SK-N-SH treated with all-trans-retinoic acid at 6 μM for 48 hours (cell line): Measurements from ENCODE around the gene MTPN.

Experiments
- ATAC-seq: fragments of 200-7000 bp; cut with Tn5 transposase; 3 replicates; pipeline ENCODE4 v1.9.1; 2020; ENCODE audit warnings: mild to moderate bottlenecking, moderate library complexity
- ARNTL ChIP-seq: fragments of 450-650 bp; formaldehyde crosslinking; IDR thresholded peaks from 2 replicates; pipeline ENCODE4 v1.5.0; 2020; ENCODE audit warnings: low read depth, mild to moderate bottlenecking, moderate library complexity, borderline replicate concordance
- BACH2 ChIP-seq: fragments of 250-450 bp; sonication (Bioruptor Pico); IDR thresholded peaks from 2 replicates; pipeline ENCODE4 v1.9.0; 2021; ENCODE audit warnings: mild to moderate bottlenecking, borderline replicate concordance
- CSDC2 ChIP-seq: fragments of 250-450 bp; sonication (Bioruptor Pico); IDR thresholded peaks from 2 replicates; pipeline ENCODE4 v1.5.0; 2020; ENCODE audit warnings: mild to moderate bottlenecking, moderate library complexity
- CSRNP3 ChIP-seq: fragments of 250-450 bp; sonication (Bioruptor Pico); IDR thresholded peaks from 2 replicates; pipeline ENCODE4 v1.5.1; 2021; ENCODE audit warnings: mild to moderate bottlenecking, moderate library complexity
- ESRRG ChIP-seq: fragments of 250-450 bp; sonication (Bioruptor Pico); IDR thresholded peaks from 2 replicates; pipeline ENCODE4 v1.6.1; 2021; ENCODE audit warnings: mild to moderate bottlenecking
- GLIS3 ChIP-seq: fragments of 250-450 bp; sonication (Bioruptor Pico); IDR thresholded peaks from 2 replicates; pipeline ENCODE4 v1.5.0; 2020; ENCODE audit warnings: mild to moderate bottlenecking, moderate library complexity
- ISL1 ChIP-seq: fragments of 250-450 bp; sonication (Bioruptor Pico); IDR thresholded peaks from 2 replicates; pipeline ENCODE4 v2.1.2; 2022; ENCODE audit warnings: mild to moderate bottlenecking, moderate library complexity
- OSR1 ChIP-seq: fragments of 250-450 bp; sonication (Bioruptor Pico); IDR thresholded peaks from 2 replicates; pipeline ENCODE4 v1.8.0; 2022; ENCODE audit warnings: moderate library complexity, mild to moderate bottlenecking, inconsistent platforms
- PPARA ChIP-seq: fragments of 250-450 bp; sonication (Bioruptor Pico); IDR thresholded peaks from 2 replicates; pipeline ENCODE4 v1.5.0; 2020; ENCODE audit warnings: mild to moderate bottlenecking, borderline replicate concordance
- RARB ChIP-seq: fragments of 250-450 bp; sonication (Bioruptor Pico); IDR thresholded peaks from 2 replicates; pipeline ENCODE4 v1.8.0; 2021; ENCODE audit warnings: mild to moderate bottlenecking, moderate library complexity
- SNAI2 ChIP-seq: fragments of 250-450 bp; sonication (Bioruptor Pico); IDR thresholded peaks from 2 replicates; pipeline ENCODE4 v1.5.0; 2020; ENCODE audit warnings: mild to moderate bottlenecking, moderate library complexity
- TCF4 ChIP-seq: fragments of 250-450 bp; sonication (Bioruptor Pico); IDR thresholded peaks from 2 replicates; pipeline ENCODE4 v1.8.0; 2021; ENCODE audit warnings: mild to moderate bottlenecking, moderate library complexity, borderline replicate concordance
- TOX ChIP-seq: fragments of 250-450 bp; sonication (Bioruptor Pico); IDR thresholded peaks from 2 replicates; pipeline ENCODE4 v1.8.0; 2021; ENCODE audit warnings: mild to moderate bottlenecking, moderate library complexity, borderline replicate concordance
- ZC3H10 ChIP-seq: fragments of 250-450 bp; sonication (Bioruptor Pico); IDR thresholded peaks from 2 replicates; pipeline ENCODE4 v1.5.1; 2021; ENCODE audit warnings: mild to moderate bottlenecking, moderate library complexity
- ZFP3 ChIP-seq: fragments of 250-450 bp; sonication (Bioruptor Pico); IDR thresholded peaks from 2 replicates; pipeline ENCODE4 v1.5.0; 2020; ENCODE audit warnings: mild to moderate bottlenecking, moderate library complexity
- ZFP30 ChIP-seq: fragments of 450-650 bp; formaldehyde crosslinking; IDR thresholded peaks from 2 replicates; pipeline ENCODE4 v1.5.0; 2022; ENCODE audit warnings: mild to moderate bottlenecking, moderate library complexity
- ZNF565 ChIP-seq: fragments of 450-650 bp; formaldehyde crosslinking; conservative IDR thresholded peaks from 2 replicates; pipeline ENCODE4 v1.5.0; 2020; ENCODE audit warnings: low read depth, mild to moderate bottlenecking, moderate library complexity
- ZNF70 ChIP-seq: fragments of 450-650 bp; formaldehyde crosslinking; IDR thresholded peaks from 2 replicates; pipeline ENCODE4 v1.5.0; 2020; ENCODE audit warnings: mild to moderate bottlenecking, moderate library complexity
- ZNF8 ChIP-seq: fragments of 450-650 bp; formaldehyde crosslinking; IDR thresholded peaks from 2 replicates; pipeline ENCODE4 v1.5.0; 2020; ENCODE audit warnings: mild to moderate bottlenecking, moderate library complexity
- TF ChIP-seq, protein P1 (sequence below): fragments of 250-450 bp; sonication (Bioruptor Pico); IDR thresholded peaks from 2 replicates; pipeline ENCODE4 v1.5.0; 2020; ENCODE audit warnings: mild to moderate bottlenecking, moderate library complexity
- TF ChIP-seq, protein P2 (sequence below): fragments of 250-450 bp; sonication (Bioruptor Pico); IDR thresholded peaks from 2 replicates; pipeline ENCODE4 v1.8.0; 2020; ENCODE audit warnings: mild to moderate bottlenecking, moderate library complexity, borderline replicate concordance
- TF ChIP-seq, protein P3 (sequence below): fragments of 250-450 bp; sonication (Bioruptor Pico); IDR thresholded peaks from 2 replicates; pipeline ENCODE4 v1.8.0; 2021; ENCODE audit warnings: low read depth, mild to moderate bottlenecking, moderate library complexity, borderline replicate concordance

MTPN gene

GRCh38 chr7:135905858-135906257 is 71.3 kb downstream of the MTPN start:
- no peak for ATAC-seq
- TF ChIP-seq, protein P1, sequence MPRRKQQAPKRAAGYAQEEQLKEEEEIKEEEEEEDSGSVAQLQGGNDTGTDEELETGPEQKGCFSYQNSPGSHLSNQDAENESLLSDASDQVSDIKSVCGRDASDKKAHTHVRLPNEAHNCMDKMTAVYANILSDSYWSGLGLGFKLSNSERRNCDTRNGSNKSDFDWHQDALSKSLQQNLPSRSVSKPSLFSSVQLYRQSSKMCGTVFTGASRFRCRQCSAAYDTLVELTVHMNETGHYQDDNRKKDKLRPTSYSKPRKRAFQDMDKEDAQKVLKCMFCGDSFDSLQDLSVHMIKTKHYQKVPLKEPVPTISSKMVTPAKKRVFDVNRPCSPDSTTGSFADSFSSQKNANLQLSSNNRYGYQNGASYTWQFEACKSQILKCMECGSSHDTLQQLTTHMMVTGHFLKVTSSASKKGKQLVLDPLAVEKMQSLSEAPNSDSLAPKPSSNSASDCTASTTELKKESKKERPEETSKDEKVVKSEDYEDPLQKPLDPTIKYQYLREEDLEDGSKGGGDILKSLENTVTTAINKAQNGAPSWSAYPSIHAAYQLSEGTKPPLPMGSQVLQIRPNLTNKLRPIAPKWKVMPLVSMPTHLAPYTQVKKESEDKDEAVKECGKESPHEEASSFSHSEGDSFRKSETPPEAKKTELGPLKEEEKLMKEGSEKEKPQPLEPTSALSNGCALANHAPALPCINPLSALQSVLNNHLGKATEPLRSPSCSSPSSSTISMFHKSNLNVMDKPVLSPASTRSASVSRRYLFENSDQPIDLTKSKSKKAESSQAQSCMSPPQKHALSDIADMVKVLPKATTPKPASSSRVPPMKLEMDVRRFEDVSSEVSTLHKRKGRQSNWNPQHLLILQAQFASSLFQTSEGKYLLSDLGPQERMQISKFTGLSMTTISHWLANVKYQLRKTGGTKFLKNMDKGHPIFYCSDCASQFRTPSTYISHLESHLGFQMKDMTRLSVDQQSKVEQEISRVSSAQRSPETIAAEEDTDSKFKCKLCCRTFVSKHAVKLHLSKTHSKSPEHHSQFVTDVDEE, result no peak
- TF ChIP-seq SNAI2 (no peak), ZFP30 (no peak), TCF4 (CRISPR knock-in tag) (no peak), ZNF70 (CRISPR knock-in tag) (no peak), CSRNP3 (CRISPR knock-in tag) (no peak), OSR1 (CRISPR knock-in tag) (no peak), GLIS3 (CRISPR knock-in tag) (no peak), CSDC2 (no peak), ESRRG (CRISPR knock-in tag) (no peak), RARB (CRISPR knock-in tag) (no peak), ZNF565 (CRISPR knock-in tag) (no peak), ZC3H10 (no peak), TOX (CRISPR knock-in tag) (no peak)
- TF ChIP-seq, protein P2, sequence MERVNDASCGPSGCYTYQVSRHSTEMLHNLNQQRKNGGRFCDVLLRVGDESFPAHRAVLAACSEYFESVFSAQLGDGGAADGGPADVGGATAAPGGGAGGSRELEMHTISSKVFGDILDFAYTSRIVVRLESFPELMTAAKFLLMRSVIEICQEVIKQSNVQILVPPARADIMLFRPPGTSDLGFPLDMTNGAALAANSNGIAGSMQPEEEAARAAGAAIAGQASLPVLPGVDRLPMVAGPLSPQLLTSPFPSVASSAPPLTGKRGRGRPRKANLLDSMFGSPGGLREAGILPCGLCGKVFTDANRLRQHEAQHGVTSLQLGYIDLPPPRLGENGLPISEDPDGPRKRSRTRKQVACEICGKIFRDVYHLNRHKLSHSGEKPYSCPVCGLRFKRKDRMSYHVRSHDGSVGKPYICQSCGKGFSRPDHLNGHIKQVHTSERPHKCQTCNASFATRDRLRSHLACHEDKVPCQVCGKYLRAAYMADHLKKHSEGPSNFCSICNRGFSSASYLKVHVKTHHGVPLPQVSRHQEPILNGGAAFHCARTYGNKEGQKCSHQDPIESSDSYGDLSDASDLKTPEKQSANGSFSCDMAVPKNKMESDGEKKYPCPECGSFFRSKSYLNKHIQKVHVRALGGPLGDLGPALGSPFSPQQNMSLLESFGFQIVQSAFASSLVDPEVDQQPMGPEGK, result no peak
- TF ChIP-seq, protein P3, sequence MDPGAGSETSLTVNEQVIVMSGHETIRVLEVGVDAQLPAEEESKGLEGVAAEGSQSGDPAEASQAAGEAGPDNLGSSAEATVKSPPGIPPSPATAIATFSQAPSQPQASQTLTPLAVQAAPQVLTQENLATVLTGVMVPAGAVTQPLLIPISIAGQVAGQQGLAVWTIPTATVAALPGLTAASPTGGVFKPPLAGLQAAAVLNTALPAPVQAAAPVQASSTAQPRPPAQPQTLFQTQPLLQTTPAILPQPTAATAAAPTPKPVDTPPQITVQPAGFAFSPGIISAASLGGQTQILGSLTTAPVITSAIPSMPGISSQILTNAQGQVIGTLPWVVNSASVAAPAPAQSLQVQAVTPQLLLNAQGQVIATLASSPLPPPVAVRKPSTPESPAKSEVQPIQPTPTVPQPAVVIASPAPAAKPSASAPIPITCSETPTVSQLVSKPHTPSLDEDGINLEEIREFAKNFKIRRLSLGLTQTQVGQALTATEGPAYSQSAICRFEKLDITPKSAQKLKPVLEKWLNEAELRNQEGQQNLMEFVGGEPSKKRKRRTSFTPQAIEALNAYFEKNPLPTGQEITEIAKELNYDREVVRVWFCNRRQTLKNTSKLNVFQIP, result no peak
- TF ChIP-seq, all 23 proteins: peak for 0

DNA sequence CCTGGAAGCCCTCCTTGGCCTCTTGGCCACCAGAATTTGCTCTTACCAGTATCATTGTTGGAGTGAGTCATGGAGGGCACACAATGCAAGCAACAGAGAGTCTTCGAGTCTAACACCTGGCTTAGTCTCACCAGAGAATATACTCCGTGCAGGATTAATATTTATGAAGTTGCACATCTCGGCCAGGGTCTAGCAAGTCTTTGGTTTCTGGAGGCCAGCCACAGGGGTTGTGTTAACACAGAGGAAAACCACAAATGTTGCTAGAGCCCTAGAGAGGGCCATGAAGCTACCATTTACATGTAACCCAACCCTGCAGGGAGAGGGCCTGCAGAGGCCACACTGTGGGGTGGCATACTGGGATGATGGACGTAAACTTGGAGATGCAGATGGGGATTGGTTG is 71.8 kb downstream of the MTPN start:
- TF ChIP-seq CSDC2, result no peak
- TF ChIP-seq ARNTL (CRISPR knock-in tag), result no peak
- TF ChIP-seq ZFP30, result no peak
- no peak for TF ChIP-seq GLIS3 (CRISPR knock-in tag)
- no peak for TF ChIP-seq ZNF8 (CRISPR knock-in tag)
- no peak for TF ChIP-seq ZNF70 (CRISPR knock-in tag)
- TF ChIP-seq CSRNP3 (CRISPR knock-in tag), result no peak
- no peak for TF ChIP-seq BACH2 (CRISPR knock-in tag)
- no peak for TF ChIP-seq PPARA (CRISPR knock-in tag)
- no peak for TF ChIP-seq TOX (CRISPR knock-in tag)
- no peak for TF ChIP-seq RARB (CRISPR knock-in tag)
- TF ChIP-seq ISL1, result no peak
- no peak for TF ChIP-seq ZFP3 (CRISPR knock-in tag)
- TF ChIP-seq SNAI2, result no peak
- TF ChIP-seq, protein P2, result no peak
- TF ChIP-seq, protein P3, result no peak
- no peak for TF ChIP-seq ESRRG (CRISPR knock-in tag)
- TF ChIP-seq TCF4 (CRISPR knock-in tag), result no peak
- TF ChIP-seq ZNF565 (CRISPR knock-in tag), result no peak
- no peak for TF ChIP-seq OSR1 (CRISPR knock-in tag)
- ATAC-seq, result no peak
